HEK293T (cell line): ENCODE measurements around the gene DNAH8.

Experiments used
- CTCF ChIA-PET: fragments of 350-600 bp; formaldehyde crosslinking; extraction: SDS; loops from one replicate; lab custom pipeline; 2021; ENCODE audit warnings: antibody characterized with exemption, inconsistent platforms; lab: Yijun Ruan, JAX
- POLR2A ChIA-PET: fragments of 350-600 bp; formaldehyde crosslinking; extraction: SDS; loops from one replicate; lab custom pipeline; 2020; ENCODE audit warnings: antibody characterized with exemption, inconsistent platforms; lab: Yijun Ruan, JAX
- DNase-seq: peaks from one replicate; pipeline ENCODE4 v3.0.0; 2012; ENCODE audit warnings: mixed read lengths; ENCODE audit errors: extremely low spot score
- ARNT ChIP-seq: fragments of 450-650 bp; IDR thresholded peaks from 2 replicates; pipeline ENCODE4 v1.6.1; 2017; ENCODE audit warnings: mild to moderate bottlenecking
- BHLHE40 ChIP-seq: fragments of 450-650 bp; IDR thresholded peaks from 2 replicates; pipeline ENCODE4 v1.6.1; 2016; ENCODE audit warnings: mild to moderate bottlenecking, moderate library complexity, borderline replicate concordance
- CTBP1 ChIP-seq: fragments of 450-650 bp; IDR thresholded peaks from 2 replicates; pipeline ENCODE4 v1.6.1; 2016; ENCODE audit warnings: borderline replicate concordance
- ELF4 ChIP-seq: fragments of 450-650 bp; IDR thresholded peaks from 2 replicates; pipeline ENCODE4 v1.6.1; 2017; ENCODE audit warnings: antibody characterized with exemption
- FOXA1 ChIP-seq: fragments of 450-650 bp; IDR thresholded peaks from 2 replicates; pipeline ENCODE4 v1.6.1; 2016; ENCODE audit warnings: mild to moderate bottlenecking
- FOXK2 ChIP-seq: fragments of 450-650 bp; IDR thresholded peaks from 2 replicates; pipeline ENCODE4 v1.6.1; 2016; ENCODE audit warnings: mild to moderate bottlenecking
- HDGF ChIP-seq: fragments of 450-650 bp; IDR thresholded peaks from 2 replicates; pipeline ENCODE4 v1.6.1; 2017; ENCODE audit warnings: antibody characterized with exemption, borderline replicate concordance
- L3MBTL2 ChIP-seq: fragments of 450-650 bp; conservative IDR thresholded peaks from 2 replicates; pipeline ENCODE4 v1.6.1; 2016; ENCODE audit warnings: mild to moderate bottlenecking
- LEF1 ChIP-seq: fragments of 450-650 bp; IDR thresholded peaks from 2 replicates; pipeline ENCODE4 v1.6.1; 2017; ENCODE audit warnings: mild to moderate bottlenecking, borderline replicate concordance
- NFRKB ChIP-seq: fragments of 450-650 bp; IDR thresholded peaks from 2 replicates; pipeline ENCODE4 v1.6.1; 2016; ENCODE audit warnings: mild to moderate bottlenecking, moderate library complexity
- SP1 ChIP-seq: fragments of 450-650 bp; IDR thresholded peaks from 2 replicates; pipeline ENCODE4 v1.6.1; 2017
- SUZ12 ChIP-seq: fragments of 450-650 bp; IDR thresholded peaks from 2 replicates; pipeline ENCODE4 v1.6.1; 2016; ENCODE audit warnings: mild to moderate bottlenecking
- TARDBP ChIP-seq: fragments of 450-650 bp; IDR thresholded peaks from 2 replicates; pipeline ENCODE4 v1.6.1; 2016
- ZNF384 ChIP-seq: fragments of 450-650 bp; IDR thresholded peaks from 2 replicates; pipeline ENCODE4 v1.6.1; 2016
- TF ChIP-seq, protein P1 (sequence below): fragments of 450-650 bp; IDR thresholded peaks from 2 replicates; pipeline ENCODE4 v1.6.1; 2016

DNAH8 gene

DNA sequence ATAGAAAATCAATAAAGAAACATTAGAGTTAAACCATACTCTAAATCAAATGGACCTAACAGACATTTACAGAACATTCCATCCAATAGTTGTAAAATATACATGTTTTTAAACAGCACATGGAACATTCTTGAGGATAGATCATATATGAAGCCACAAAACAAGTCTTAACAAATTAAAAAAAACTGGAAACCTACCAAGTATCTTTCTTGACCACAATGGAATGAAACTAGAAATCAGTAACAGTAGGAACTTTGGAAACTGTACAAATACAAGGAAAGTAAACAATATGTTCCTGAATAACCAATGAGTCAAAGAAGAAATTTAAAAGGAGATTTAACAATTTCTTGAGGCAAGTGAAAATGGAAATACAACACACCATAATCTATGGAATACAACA lies 242.3 kb downstream of the DNAH8 start:
- CTCF ChIA-PET = no interaction called here

DNA sequence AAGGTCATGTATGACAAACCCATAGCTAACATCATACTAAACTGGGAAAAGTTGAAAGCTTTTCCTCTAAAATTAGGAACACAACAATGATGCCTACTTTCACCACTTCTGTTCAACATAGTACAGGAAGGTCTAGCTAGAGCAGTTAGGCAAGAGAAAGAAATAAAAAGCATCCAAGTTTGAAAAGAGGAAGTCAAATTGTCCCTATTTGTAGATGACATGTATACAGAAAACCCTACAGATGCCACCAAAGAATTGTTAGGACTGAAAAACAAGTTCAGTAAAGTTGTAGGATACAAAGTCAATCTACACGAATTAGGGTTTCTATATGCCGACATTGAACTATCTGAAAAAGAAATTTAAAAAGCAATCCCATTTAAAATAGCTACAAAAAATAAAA lies 244.0 kb downstream of the DNAH8 start:
- CTCF ChIA-PET = no interaction called here
- DNase-seq = no peak
- POLR2A ChIA-PET = no interaction called here
- TF ChIP-seq CTBP1 (no peak), FOXA1 (no peak), SP1 (no peak), ARNT (no peak), ZNF384 (no peak), ELF4 (no peak), SUZ12 (no peak), BHLHE40 (no peak)
- TF ChIP-seq, protein P1, sequence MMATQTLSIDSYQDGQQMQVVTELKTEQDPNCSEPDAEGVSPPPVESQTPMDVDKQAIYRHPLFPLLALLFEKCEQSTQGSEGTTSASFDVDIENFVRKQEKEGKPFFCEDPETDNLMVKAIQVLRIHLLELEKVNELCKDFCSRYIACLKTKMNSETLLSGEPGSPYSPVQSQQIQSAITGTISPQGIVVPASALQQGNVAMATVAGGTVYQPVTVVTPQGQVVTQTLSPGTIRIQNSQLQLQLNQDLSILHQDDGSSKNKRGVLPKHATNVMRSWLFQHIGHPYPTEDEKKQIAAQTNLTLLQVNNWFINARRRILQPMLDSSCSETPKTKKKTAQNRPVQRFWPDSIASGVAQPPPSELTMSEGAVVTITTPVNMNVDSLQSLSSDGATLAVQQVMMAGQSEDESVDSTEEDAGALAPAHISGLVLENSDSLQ = no peak

More for the DNA sequence above, 242.3 kb downstream of the DNAH8 start:
- POLR2A ChIA-PET = no interaction called here
- DNase-seq = no peak
- TF ChIP-seq ELF4 (no peak), ZNF384 (no peak), CTBP1 (no peak), LEF1 (no peak), SP1 (no peak), FOXA1 (no peak), FOXK2 (no peak), NFRKB (no peak), ARNT (no peak)
- TF ChIP-seq, protein P1 = no peak

DNA sequence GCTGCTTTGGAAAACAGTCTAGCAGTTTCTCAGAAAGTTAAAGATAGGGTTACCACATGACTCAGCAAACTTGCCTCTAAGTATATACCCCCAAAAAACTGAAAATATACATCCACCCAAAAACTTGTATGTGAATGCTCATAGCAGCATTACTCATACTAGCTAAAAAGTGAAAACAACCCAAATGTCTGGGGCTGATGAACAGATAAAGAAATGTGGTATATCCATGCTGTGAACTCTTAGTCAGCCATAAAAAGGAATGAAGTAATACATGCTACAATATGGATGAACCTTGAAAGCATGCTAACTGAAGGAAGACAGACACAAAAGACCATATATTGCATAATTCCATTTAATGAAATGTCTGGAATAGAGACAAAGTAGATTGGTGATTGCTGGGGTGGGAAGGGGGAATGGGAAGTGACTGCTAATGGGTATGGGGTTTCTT lies 253.6 kb downstream of the DNAH8 start:
- ChIA-PET POLR2A (no interaction called here), CTCF (no interaction called here)

DNA sequence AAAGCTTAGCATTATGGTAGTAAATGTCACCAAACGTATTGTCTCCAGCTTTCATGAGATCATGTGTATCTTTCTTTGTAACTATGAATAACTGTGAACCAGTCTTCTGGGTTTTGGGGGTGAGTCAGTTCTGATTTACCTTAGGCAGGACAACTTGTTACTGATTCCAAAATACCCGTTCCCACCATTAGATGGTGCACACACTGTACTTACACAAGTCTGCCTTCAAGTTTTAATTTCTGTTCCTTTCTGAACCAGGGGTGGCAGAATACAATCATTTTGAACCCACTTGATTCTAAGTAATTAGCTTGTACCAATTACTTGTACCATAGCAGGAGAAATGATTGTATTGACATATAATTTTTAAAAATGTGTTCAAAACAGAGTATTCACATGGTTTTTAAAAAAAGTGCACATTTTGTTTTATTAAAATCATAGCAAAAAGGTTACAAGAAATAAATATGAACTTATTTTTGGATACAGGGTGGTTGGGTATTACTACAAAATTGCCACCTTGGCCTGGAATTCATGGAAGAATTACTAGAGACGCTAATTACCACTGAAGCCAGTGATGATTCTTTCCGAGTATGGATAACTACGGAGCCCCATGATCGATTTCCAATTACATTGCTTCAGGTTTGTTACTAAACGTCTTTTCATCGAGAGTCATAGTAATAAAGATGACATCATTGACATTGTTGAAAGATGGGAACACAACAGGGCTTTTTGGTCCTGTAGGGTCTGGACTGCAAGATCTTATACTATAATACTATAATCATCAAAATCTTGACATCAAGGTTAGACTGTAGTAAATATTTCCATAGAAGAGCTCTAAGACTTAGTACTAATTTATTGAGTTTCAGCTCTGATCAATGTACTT lies 258.3 kb downstream of the DNAH8 start:
- no peak for TF ChIP-seq HDGF
- TF ChIP-seq TARDBP = no peak
- TF ChIP-seq L3MBTL2 = no peak
- TF ChIP-seq CTBP1 = no peak
- no peak for TF ChIP-seq ELF4
- no peak for TF ChIP-seq NFRKB
- ChIA-PET CTCF (interaction anchor here (0.6 to 2.7 kb wide), 11 partner anchors 23 to 1749 kb away, joined by 3 to 12 read pairs (median 4); no protein-coding TSS in a partner anchor), POLR2A (no interaction called here)
- peak; percentile 54 for DNase-seq

More for the DNA sequence above, 253.6 kb downstream of the DNAH8 start:
- TF ChIP-seq SUZ12 (no peak), HDGF (no peak), L3MBTL2 (no peak), ELF4 (no peak), FOXA1 (no peak), SP1 (no peak), TARDBP (no peak)
- DNase-seq = no peak

DNA sequence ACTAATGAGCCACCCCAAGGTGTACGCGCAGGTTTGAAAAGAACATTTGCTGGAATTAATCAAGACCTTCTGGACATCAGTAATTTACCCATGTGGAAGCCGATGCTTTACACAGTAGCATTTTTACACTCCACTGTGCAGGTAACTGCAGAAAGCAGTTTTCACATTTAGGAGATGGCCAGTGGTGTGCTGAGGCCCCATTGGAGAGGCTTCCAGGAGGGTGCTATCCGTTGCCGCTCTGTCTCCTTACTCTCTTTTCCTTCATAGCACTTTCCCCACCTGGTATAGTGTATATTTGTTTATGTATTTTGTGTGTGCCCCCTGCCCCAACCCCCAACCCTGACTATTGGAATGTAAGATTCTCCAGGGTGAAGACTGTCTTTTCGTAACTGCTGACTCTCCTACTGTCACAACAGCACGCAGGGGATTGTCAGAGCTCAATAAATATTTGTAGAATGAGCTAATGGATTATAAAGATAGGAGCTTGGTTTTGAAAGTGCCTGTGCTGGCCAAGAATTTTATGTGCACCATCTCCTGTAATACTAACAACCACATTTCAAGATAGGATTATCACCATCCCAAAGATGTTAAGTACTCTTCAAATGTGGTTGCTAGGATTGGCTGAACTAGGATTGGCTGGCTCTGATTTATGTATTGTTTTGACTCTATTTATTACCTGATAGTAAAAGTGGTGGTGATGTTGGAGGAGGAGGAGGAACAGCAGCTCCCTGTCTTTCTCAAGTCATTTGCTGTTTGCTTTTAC lies 259.5 kb downstream of the DNAH8 start:
- DNase-seq = peak; percentile 55
- TF ChIP-seq, protein P1 = peak; percentile 91
- TF ChIP-seq SP1 = no peak
- TF ChIP-seq CTBP1 = peak; percentile 95
- CTCF ChIA-PET = interaction anchor here (0.6 to 2.7 kb wide), 8 partner anchors 22 to 481 kb away, joined by 3 to 12 read pairs (median 4); no protein-coding TSS in a partner anchor
- POLR2A ChIA-PET = interaction anchor here (1.2 kb wide), 1 partner anchor 13 kb away, joined by 4 read pairs; no protein-coding TSS in a partner anchor

DNA sequence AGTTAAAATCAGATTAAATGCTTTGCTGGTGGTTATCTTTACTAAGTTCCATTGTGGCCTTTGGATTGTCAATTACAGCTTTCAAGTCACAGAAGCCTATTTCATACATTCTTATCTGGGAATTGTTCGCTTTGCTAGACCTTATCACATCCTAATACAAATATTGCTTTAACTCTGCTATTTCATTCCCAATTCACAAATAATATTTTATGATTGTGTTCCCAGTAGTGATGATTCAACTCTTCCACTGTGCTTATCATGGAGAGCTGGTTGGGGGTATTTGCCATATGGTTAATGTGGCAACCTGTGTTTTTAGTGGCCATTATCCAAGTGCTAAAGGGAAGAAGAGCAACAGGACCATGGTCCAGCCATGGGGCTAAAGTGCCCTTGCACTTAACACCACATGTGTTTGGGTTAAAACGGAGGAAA lies 260.5 kb downstream of the DNAH8 start:
- ChIA-PET POLR2A (interaction anchor here (0.6 to 1.2 kb wide), 2 partner anchors 12 to 136 kb away, joined by 3 to 4 read pairs; no protein-coding TSS in a partner anchor), CTCF (interaction anchor here (0.7 kb wide), 1 partner anchor 21 kb away, joined by 3 read pairs; no protein-coding TSS in a partner anchor)
- TF ChIP-seq NFRKB = no peak
- TF ChIP-seq, protein P1 = no peak
- TF ChIP-seq HDGF = no peak
- no peak for TF ChIP-seq FOXK2
- no peak for TF ChIP-seq L3MBTL2
- TF ChIP-seq SP1 = no peak
- no peak for TF ChIP-seq LEF1
- TF ChIP-seq ZNF384 = no peak
- no peak for TF ChIP-seq ELF4
- no peak for TF ChIP-seq ARNT
- no peak for TF ChIP-seq FOXA1
- no peak for TF ChIP-seq BHLHE40
- DNase-seq = no peak
